GM19467 (cell line): ENCODE data around the gene PRF1.
"Not testable (repeated sequence)": the region's sequence is repeated elsewhere in the genome, so short reads cannot be mapped to it uniquely, and the experiment has no call there.

ENCODE experiments used
- ATAC-seq: cut with Tn5 transposase; IDR thresholded peaks from one replicate; pipeline ENCODE4 v1.9.1; 2021; ENCODE audit warnings: mild to moderate bottlenecking, moderate library complexity; ENCODE audit not compliant: unreplicated experiment

PRF1 gene

DNA sequence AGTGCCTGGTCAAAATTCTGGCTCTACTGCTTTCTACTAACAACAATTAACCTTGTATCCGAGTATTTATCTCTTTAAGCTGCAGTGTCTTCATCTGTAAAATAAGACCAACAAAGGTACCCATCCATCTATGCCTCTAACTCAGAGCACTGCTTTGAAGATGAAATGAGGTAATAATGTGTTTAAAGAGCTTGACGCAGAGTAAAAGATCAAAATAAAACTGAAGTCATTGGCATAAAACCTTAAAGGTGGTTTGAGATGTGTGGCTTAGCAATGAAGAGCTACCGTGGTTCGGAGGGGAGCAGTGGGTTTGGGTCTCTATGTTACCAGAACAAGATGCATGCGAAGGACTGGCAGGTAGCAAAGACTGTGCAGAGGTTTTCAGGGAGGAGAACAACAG lies 16.1 kb upstream of the PRF1 start:
- no peak for ATAC-seq

GRCh38 chr10:70617798-70618568 lies 15.4 kb upstream of the PRF1 start:
- no peak for ATAC-seq

DNA sequence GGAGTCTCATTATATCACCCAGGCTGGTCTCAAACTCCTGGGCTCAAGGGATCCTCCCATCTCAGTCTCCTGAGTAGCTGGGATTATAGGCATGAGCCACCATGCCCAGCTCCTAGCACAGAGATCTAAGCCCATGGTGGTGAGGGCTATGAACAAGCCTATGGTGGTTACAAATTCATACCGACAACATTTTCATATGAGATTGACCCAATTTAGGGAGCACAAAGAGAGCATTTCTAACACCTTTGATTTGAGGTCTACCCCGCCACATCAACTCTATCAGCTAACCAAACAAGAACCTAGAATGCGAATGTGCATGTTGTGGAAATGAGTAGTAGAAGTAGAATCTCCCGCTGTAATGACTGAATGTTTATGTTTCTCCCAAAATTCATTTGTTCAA lies 14.2 kb upstream of the PRF1 start:
- no peak for ATAC-seq

- no peak for ATAC-seq
These were observed 13.4 kb upstream of the PRF1 start for GRCh38 chr10:70615784-70616522.

GRCh38 chr10:70615211-70615610 lies 12.7 kb upstream of the PRF1 start:
- no peak for ATAC-seq

DNA sequence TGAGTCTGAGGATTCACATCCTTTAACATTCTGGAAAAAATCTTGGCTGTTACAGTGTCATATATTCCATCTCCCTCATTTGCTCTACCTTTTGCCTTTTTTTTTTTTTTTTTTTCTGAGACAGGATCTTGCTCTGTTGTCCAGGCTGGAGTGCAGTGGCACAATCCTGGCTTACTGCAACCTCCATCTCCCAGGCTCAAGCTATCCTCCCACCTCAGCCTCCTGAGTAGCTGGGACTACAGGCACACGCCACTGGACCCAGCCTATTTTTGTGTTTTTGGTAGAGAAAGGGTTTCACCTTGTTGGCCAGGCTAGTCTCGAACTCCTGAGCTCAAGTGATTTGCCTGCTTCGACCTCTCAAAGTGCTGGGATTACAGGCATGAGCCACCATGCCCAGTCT lies 11.8 kb upstream of the PRF1 start:
- not testable (repeated sequence) for ATAC-seq

GRCh38 chr10:70613941-70614340 lies 11.4 kb upstream of the PRF1 start:
- ATAC-seq: no peak

DNA sequence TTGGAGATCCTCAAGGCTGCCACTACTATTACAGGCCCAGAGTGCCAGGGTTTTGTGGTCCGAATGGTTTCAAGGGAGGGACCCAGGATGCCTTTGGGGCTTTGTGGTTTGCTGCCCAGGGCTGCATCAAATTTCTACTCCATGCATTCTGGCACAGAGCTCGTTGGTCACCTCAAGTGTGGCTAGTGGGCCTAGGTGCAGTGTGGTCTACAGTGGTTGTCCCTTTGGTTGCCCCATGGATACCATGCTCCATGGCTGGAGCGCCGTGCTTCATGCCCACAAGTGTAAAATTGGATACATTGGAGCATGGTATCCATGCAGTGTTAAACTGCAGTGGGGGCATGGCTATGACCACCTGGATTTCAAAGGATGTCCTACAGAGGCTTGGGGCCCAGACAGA lies 5.4 kb upstream of the PRF1 start:
- ATAC-seq: no peak

DNA sequence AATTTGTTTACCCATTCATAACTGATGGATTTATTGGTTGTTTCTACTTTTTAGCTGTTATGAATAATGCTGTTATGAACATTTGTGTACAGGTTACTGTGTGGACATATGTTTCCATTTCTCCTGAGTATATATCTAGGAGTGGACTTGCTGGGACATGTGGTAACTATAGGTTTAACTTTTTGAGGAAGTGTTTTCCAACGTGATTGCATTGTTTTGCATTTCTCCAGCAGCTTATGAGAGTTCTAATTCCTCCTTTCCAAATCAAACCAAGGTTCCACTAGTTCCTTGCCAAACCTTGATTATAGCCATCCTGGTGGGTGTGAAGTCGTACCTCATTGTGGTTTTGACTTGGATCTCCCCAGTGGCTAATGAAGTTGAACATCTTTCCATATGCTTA lies 2.6 kb upstream of the PRF1 start:
- no peak for ATAC-seq

- no peak for ATAC-seq
These were observed 1.6 kb upstream of the PRF1 start for GRCh38 chr10:70604106-70604505.

DNA sequence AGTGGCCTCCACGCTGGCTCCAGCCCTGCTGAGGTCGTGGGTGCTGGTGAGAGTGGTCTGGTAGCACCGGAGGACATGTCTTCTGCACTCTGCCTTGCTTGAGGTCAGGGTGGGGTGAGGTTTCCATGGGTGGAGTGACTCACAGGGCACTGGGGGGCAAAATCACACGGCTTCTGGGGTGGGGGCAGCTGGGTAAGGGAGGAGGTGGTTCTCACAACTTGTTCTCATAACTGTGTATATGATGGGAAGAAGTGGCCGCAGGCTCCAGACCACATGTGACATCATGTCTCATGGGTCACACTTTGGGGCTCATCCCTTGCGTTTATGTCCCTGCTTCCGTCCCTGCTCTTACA lies 884 bp upstream of the PRF1 start:
- no peak for ATAC-seq

- no peak for ATAC-seq
These were observed 795 bp downstream of the PRF1 start for GRCh38 chr10:70601746-70602145.

GRCh38 chr10:70600512-70601395 lies 1.8 kb downstream of the PRF1 start:
- no peak for ATAC-seq

DNA sequence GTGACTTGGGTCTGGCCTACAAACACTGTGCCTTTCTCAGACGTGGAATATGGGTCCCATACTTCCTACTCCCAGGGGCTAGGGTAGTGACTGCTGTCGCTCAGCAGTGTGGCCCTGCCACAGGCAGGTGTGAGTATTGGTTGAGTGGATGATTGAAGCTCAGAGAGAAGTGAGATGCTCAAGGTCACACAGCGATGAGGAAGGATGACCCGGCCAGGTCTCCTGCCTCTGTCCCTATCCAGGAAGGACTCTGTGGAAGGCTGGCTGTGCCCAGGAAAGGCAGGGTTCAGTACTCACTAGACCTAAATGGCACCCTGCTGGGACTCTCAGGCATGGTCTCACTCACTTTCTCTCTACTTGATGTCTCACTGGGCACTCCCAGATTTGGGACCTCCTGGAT lies 2.8 kb downstream of the PRF1 start:
- no peak for ATAC-seq

GRCh38 chr10:70599319-70599718 lies 3.2 kb downstream of the PRF1 start:
- ATAC-seq: no peak

DNA sequence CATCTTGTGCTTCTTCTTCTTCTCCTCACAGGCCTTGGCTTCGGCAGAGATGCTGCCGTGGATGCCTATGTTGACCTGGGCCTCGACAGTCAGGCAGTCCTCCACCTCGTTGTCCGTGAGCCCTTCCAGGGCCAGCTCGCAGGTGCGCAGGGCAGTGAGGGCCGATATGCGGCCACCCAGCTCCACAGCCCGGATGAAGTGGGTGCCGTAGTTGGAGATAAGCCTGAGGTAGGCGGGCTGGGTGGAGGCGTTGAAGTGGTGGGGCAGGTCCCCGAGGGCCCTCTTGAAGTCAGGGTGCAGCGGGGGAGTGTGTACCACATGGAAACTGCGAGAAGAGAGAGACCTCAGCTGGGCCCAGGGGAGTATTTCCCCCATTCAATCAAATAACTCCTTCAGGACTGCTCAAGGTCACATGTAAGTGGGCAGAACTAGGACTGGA lies 3.7 kb downstream of the PRF1 start:
- no peak for ATAC-seq

GRCh38 chr10:70597856-70598815 lies 4.4 kb downstream of the PRF1 start:
- no peak for ATAC-seq

GRCh38 chr10:70596860-70597809 lies 5.4 kb downstream of the PRF1 start:
- ATAC-seq: no peak

DNA sequence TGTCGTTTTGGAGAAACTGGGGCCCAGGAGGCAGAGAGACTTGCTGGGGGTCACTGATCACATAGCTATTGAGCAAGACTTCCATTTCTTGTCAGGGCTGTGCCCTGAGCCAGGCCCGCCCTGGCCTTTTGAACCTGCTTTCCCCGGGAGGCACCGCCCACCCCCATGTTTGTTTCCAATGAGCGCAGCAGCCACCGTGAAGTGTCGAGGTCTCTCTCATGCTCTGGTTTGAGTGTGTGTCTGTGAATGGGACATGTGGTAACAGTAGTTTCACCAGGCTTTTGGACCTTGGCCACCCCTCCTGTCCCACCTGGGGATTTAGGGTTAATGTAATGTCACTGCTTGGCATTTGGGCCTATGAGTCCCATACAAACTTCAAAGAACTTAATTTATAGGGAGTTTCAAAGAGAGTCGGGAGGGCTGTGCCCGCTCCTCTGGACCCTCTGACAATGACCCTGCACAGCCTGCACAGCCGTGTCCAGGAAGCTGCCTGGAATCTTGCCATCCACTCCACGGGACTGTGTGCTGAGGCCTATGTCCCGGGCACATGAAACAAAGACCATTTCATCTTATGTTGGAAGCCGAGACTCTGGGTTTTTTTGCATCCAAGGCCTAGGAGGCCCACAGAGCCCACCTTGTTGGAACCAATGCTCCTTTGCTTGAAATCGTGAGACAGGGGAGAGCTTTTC lies 6.3 kb downstream of the PRF1 start:
- no peak for ATAC-seq
